PC-9 (cell line): Measurements from ENCODE around the gene BCAS3.

Experiments used
- CTCF ChIP-seq: fragments of 200-600 bp; sonication (generic); conservative IDR thresholded peaks from 2 replicates; pipeline ENCODE4 v1.6.1; 2017; ENCODE audit warnings: mixed run types, antibody characterized with exemption, mild to moderate bottlenecking, moderate library complexity
- EZH2 ChIP-seq: fragments of 200-600 bp; sonication (generic); IDR thresholded peaks from 2 replicates; pipeline ENCODE4 v1.8.0; 2017; ENCODE audit warnings: antibody characterized with exemption, low read depth

GRCh38 chr17:60678118-60678444, 430 bp downstream of the BCAS3 start:
- no peak for TF ChIP-seq CTCF
- no peak for TF ChIP-seq EZH2
